Naive thymus-derived CD4-positive, alpha-beta T cell (primary cell): ENCODE results near the gene ZC3H10. TPM values are rescaled to one million over a fixed set of nuclear protein-coding genes. Genes with fewer than 3 reads are reported as not detected.

Experiments used
- ATAC-seq: fragments of 150-1000 bp; cut with Tn5 transposase; 2 replicates; pipeline ENCODE4 v1.10.0; 2021; ENCODE audit warnings: mild to moderate bottlenecking, moderate library complexity
- CTCF ChIA-PET: fragments of 350-600 bp; sonication (Branson Sonifier 250); formaldehyde crosslinking; loops from one replicate; lab custom pipeline; 2021; ENCODE audit warnings: antibody characterized with exemption; lab: Charles Lee
- POLR2A ChIA-PET: fragments of 350-600 bp; sonication (Branson Sonifier 250); formaldehyde crosslinking; loops from one replicate; lab custom pipeline; 2021; ENCODE audit warnings: antibody characterized with exemption, inconsistent platforms; lab: Charles Lee
- DNase-seq, 9 donors: peaks; one replicate each; pipeline versions ENCODE4 v3.0.0 to v3.0.0-alpha.2; 2020 to 2022; ENCODE audit warnings: mixed read lengths in 1 of 9
- H3K27ac ChIP-seq: one replicate; pipeline ENCODE4 v1.7.0; 2013; ENCODE audit warnings: mild to moderate bottlenecking, low read depth, low read length, moderate library complexity
- H3K27me3 ChIP-seq, 2 donors: one replicate each; pipeline ENCODE4 v1.7.0; 2013; ENCODE audit warnings: low read length in 2 of 2, mild to moderate bottlenecking in 2 of 2, moderate library complexity in 2 of 2; ENCODE audit not compliant: control insufficient read depth in 2 of 2, insufficient read depth in 2 of 2
- H3K36me3 ChIP-seq, 3 experiments: 1 replicate in 2 of 3; 2 replicates in 1 of 3; pipeline ENCODE4 v1.7.0; 2013; ENCODE audit warnings: low read length in 3 of 3, mild to moderate bottlenecking in 3 of 3, moderate library complexity in 1 of 3; ENCODE audit not compliant: insufficient read depth in 3 of 3, control insufficient read depth in 2 of 3
- H3K4me1 ChIP-seq, 2 donors: one replicate each; pipeline ENCODE4 v1.7.0; 2013; ENCODE audit warnings: low read length in 2 of 2, mild to moderate bottlenecking in 2 of 2, moderate library complexity in 1 of 2; ENCODE audit not compliant: control insufficient read depth in 2 of 2, insufficient read depth in 2 of 2
- H3K4me3 ChIP-seq: 2 replicates; pipeline ENCODE4 v1.7.0; 2013; ENCODE audit warnings: mild to moderate bottlenecking, low read length
- H3K9me3 ChIP-seq, 3 experiments: 1 replicate in 2 of 3; 2 replicates in 1 of 3; pipeline ENCODE4 v1.7.0; 2013; ENCODE audit warnings: low read length in 3 of 3; ENCODE audit not compliant: control insufficient read depth in 2 of 3
- H3K27ac Mint-ChIP-seq, 9 donors: one replicate each; pipeline ENCODE4 v1.8.0; 2020 to 2022; ENCODE audit warnings: mixed read lengths in 9 of 9, mild to moderate bottlenecking in 8 of 9, moderate library complexity in 5 of 9, inconsistent platforms in 2 of 9
- H3K27me3 Mint-ChIP-seq, 5 donors: one replicate each; pipeline ENCODE4 v1.8.0; 2021 to 2022; ENCODE audit warnings: mixed read lengths in 5 of 5, mild to moderate bottlenecking in 1 of 5
- H3K36me3 Mint-ChIP-seq, 5 donors: one replicate each; pipeline ENCODE4 v1.8.0; 2020 to 2022; ENCODE audit warnings: mixed read lengths in 5 of 5, mild to moderate bottlenecking in 3 of 5, inconsistent platforms in 1 of 5
- H3K4me1 Mint-ChIP-seq, 7 donors: one replicate each; pipeline ENCODE4 v1.8.0; 2020 to 2022; ENCODE audit warnings: mixed read lengths in 7 of 7, mild to moderate bottlenecking in 3 of 7, inconsistent platforms in 1 of 7
- H3K4me3 Mint-ChIP-seq, 10 donors: one replicate each; pipeline ENCODE4 v1.8.0; 2020 to 2022; ENCODE audit warnings: mild to moderate bottlenecking in 10 of 10, mixed read lengths in 10 of 10, moderate library complexity in 6 of 10, inconsistent platforms in 2 of 10
- H3K9me3 Mint-ChIP-seq, 11 donors: one replicate each; pipeline ENCODE4 v1.8.0; 2020 to 2022; ENCODE audit warnings: mixed read lengths in 11 of 11, mild to moderate bottlenecking in 4 of 11, inconsistent platforms in 1 of 11, moderate library complexity in 1 of 11
- intact Hi-C, 2 donors: fragments of 100-400 bp; cut with micrococcal nuclease; formaldehyde crosslinking; loops; one replicate each; pipeline ENCODE4 v1.15.1; 2023
- polyA plus RNA-seq, 2 donors: library from polyadenylated mRNA; unstranded; fragments of 300-500 nt; fragmentation: Illumina TruSeq; gene quantifications; one replicate each; pipeline ENCODE4 v1.2.3, GENCODE V29; 2021
- total RNA-seq, 6 experiments: library from RNA in 5 of 6; stranded (reverse) in 5 of 6; gene quantifications; 1 replicate in 5 of 6; 2 replicates in 1 of 6; pipeline ENCODE4 v1.2.3 and lab custom pipeline; 2021 to 2026

Gene ZC3H10
- total and polyA plus RNA-seq, 7 experiments from 2014 or later: 2.4 to 16.3 (median 8.5) TPM

DNA sequence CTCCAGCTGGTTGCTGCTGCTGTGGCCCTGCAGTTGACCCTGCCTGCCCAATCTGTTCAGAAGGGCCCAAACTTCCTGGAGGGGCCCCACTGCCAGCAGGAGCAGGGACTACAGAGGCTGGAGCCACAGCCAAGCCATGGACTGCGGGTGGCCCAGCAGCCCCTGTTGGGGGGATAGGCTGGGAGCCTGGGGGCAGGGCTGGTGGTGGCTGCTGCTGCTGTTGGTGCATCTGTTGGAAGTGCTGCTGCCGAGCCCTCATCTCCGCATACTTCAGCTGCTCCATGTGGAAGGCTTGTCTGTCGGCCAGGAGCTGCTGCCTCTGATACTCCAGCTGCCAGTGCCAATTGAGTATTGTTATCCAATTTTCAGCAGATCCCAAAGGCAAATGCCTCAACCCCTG, 47.3 kb downstream of the ZC3H10 start:
- DNase-seq: no peak
- Histone ChIP-seq H3K27me3 (no peaks in the 10 kb centered on the region), H3K27ac (no peak overlapping the region), H3K4me3 (no peak overlapping the region), H3K9me3 (no peaks in the 10 kb centered on the region), H3K4me1 (peaks cover 7 to 9% of the 10 kb centered on the region in 2 donors), H3K36me3 (peaks cover 27 to 98% (median 31%) of the 10 kb centered on the region in 3 experiments)
- H3K9me3 Mint-ChIP-seq: no peaks in the 10 kb centered on the region
- peaks cover 4 to 49% (median 22%) of the 10 kb centered on the region in 5 donors for H3K36me3 Mint-ChIP-seq
- no peaks in the 10 kb centered on the region for H3K27me3 Mint-ChIP-seq
- peak overlapping the region in 3 of 9 donors; percentile 62 to 65 (median 65) for H3K27ac Mint-ChIP-seq
- ChIA-PET POLR2A (interaction anchor here (0.7 to 12.7 kb wide), 5 partner anchors 10 to 47 kb away, joined by 3 to 161 read pairs (median 4); partner anchors contain the start of genes ESYT1, SMARCC2 and ZC3H10), CTCF (interaction anchor here (0.7 to 1.2 kb wide), 2 partner anchors 37 to 192 kb away, joined by 3 read pairs; partner anchors contain the start of genes ESYT1 and RAB5B)
- intact Hi-C loops: no loop called here
- no peak for ATAC-seq
- peaks cover 8 to 34% (median 23%) of the 10 kb centered on the region in 7 donors for H3K4me1 Mint-ChIP-seq
- no peak overlapping the region for H3K4me3 Mint-ChIP-seq

DNA sequence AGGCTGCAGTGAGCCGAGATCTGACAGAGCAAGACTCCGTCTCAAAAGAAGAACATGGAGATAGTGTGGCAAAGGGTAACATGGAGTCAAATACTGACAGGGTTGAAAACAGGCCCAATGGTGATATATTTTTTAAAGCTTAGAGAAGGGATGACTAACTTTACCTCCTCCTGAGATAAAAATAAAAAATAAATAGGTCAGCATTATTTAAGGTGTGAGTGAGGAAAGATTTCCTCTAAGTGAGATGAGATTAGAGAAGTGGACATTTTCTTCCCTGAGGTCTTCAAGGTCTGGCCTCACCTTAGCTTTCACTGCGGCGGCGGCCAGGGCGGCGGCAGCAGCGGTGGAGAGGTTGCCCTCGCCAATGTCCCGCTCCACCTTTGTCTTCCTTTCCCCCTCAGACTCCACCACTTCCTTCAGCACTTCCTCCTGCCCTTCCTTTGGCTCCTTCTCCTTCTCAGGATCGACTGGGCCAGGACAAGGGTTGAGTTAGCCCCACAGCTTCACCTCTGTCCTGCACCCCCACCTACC, 51.2 kb downstream of the ZC3H10 start:
- ChIA-PET CTCF (no interaction called here), POLR2A (interaction anchor here (1.0 to 1.3 kb wide), 2 partner anchors 8 to 19 kb away, joined by 5 to 6 read pairs; no protein-coding TSS in a partner anchor)
- Mint-ChIP-seq H3K4me3 (no peak overlapping the region), H3K9me3 (no peaks in the 10 kb centered on the region), H3K27ac (peak overlapping the region in 8 of 9 donors; percentile 6 to 88 (median 55)), H3K27me3 (no peaks in the 10 kb centered on the region), H3K4me1 (peaks cover 0 to 10% (median 0%) of the 10 kb centered on the region in 7 donors), H3K36me3 (peaks cover 11 to 55% (median 23%) of the 10 kb centered on the region in 5 donors)
- no peaks in the 10 kb centered on the region for H3K9me3 ChIP-seq
- no peak for DNase-seq
- ATAC-seq: no peak
- H3K4me1 ChIP-seq: no peaks in the 10 kb centered on the region
- H3K27ac ChIP-seq: no peak overlapping the region
- H3K27me3 ChIP-seq: no peaks in the 10 kb centered on the region
- no peak overlapping the region for H3K4me3 ChIP-seq
- intact Hi-C loops: no loop called here
- peaks cover 35 to 98% (median 44%) of the 10 kb centered on the region in 3 experiments for H3K36me3 ChIP-seq

DNA sequence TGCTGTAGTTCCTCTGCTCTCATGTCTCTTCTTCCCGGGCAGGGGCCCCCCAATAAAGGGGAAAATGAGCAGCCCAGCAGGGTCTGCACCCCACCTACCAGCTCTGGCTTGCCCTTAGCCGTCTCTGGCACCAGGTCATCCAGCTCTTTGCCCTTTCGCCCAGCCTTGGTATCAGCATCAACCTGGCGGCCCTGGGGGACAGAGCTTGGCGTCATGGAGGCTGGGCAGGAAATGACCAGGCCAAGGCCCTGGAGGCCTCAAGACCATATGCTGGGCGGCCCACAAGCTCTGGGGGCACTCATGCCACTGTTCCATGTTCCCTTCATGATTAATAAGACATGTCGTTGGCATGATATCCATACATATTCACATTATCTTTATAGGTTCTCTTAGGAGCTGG, 54.8 kb downstream of the ZC3H10 start:
- peaks cover 0 to 6% (median 0%) of the 10 kb centered on the region in 7 donors for H3K4me1 Mint-ChIP-seq
- no peak for DNase-seq
- ChIA-PET CTCF (no interaction called here), POLR2A (interaction anchor here (0.5 to 2.5 kb wide), 6 partner anchors 8 to 911 kb away, joined by 3 to 7 read pairs (median 3); no protein-coding TSS in a partner anchor)
- H3K27me3 ChIP-seq: no peaks in the 10 kb centered on the region
- H3K27ac Mint-ChIP-seq: peak overlapping the region in 1 of 9 donors; percentile 44
- no peaks in the 10 kb centered on the region for H3K9me3 ChIP-seq
- no peaks in the 10 kb centered on the region for H3K4me1 ChIP-seq
- peaks cover 37 to 88% (median 60%) of the 10 kb centered on the region in 3 experiments for H3K36me3 ChIP-seq
- intact Hi-C loops: no loop called here
- H3K4me3 Mint-ChIP-seq: no peak overlapping the region
- ATAC-seq: no peak
- H3K27ac ChIP-seq: no peak overlapping the region
- no peaks in the 10 kb centered on the region for H3K27me3 Mint-ChIP-seq
- H3K9me3 Mint-ChIP-seq: no peaks in the 10 kb centered on the region
- H3K4me3 ChIP-seq: no peak overlapping the region
- H3K36me3 Mint-ChIP-seq: peaks cover 19 to 54% (median 23%) of the 10 kb centered on the region in 5 donors

Other genes starting within 250 kb of the ZC3H10 start
- 10 to 100 TPM; 18.5 to 46.9 (median 35.0) TPM for gene PYM1, start 190.4 kb upstream of the ZC3H10 start, total RNA-seq
- gene PYM1, start 190.4 kb upstream of the ZC3H10 start, polyA plus RNA-seq: 10 to 100 TPM; 62.1 to 70.7 TPM
- gene DGKA, start 187.1 kb upstream of the ZC3H10 start, total RNA-seq: 1,000 to 10,000 TPM in 3 of 5 experiments, 100 to 1,000 TPM in 2; 705 to 1,507 (median 1,164) TPM
- 100 to 1,000 TPM; 259 to 557 TPM for gene DGKA, start 187.1 kb upstream of the ZC3H10 start, polyA plus RNA-seq
- gene PMEL, start 152.2 kb upstream of the ZC3H10 start, total RNA-seq: not detected
- gene PMEL, start 152.2 kb upstream of the ZC3H10 start, polyA plus RNA-seq: under 1 TPM; 0.09 to 0.57 TPM
- gene CDK2, start 151.4 kb upstream of the ZC3H10 start, total RNA-seq: 10 to 100 TPM; 19.0 to 77.2 (median 24.1) TPM
- 1 to 10 TPM; 7.0 to 9.6 TPM for gene CDK2, start 151.4 kb upstream of the ZC3H10 start, polyA plus RNA-seq
- gene RAB5B, start 144.2 kb upstream of the ZC3H10 start, total RNA-seq: 100 to 1,000 TPM in 1 of 5 experiments, 10 to 100 TPM in 4; 45.2 to 109 (median 62.7) TPM
- gene RAB5B, start 144.2 kb upstream of the ZC3H10 start, polyA plus RNA-seq: 10 to 100 TPM; 69.6 to 86.7 TPM
- gene SUOX, start 121.0 kb upstream of the ZC3H10 start, total RNA-seq: 10 to 100 TPM in 1 of 5 experiments, 1 to 10 TPM in 4; 1.9 to 10.4 (median 7.1) TPM
- gene SUOX, start 121.0 kb upstream of the ZC3H10 start, polyA plus RNA-seq: under 1 TPM; 0.14 to 0.21 TPM
- gene IKZF4, start 97.2 kb upstream of the ZC3H10 start, total RNA-seq: 10 to 100 TPM in 1 of 5 experiments, 1 to 10 TPM in 4; 3.6 to 37.8 (median 5.3) TPM
- gene IKZF4, start 97.2 kb upstream of the ZC3H10 start, polyA plus RNA-seq: 1 to 10 TPM in 1 of 2 donors, under 1 TPM in 1; 0.54 to 2.0 TPM
- gene RPS26, start 76.3 kb upstream of the ZC3H10 start, total RNA-seq: 10 to 100 TPM; 40.8 to 64.5 (median 46.4) TPM
- 100 to 1,000 TPM; 578 to 717 TPM for gene RPS26, start 76.3 kb upstream of the ZC3H10 start, polyA plus RNA-seq
- gene ERBB3, start 38.1 kb upstream of the ZC3H10 start, total RNA-seq: 1 to 10 TPM; 1.0 to 6.4 (median 1.9) TPM
- under 1 TPM; 0.22 to 0.51 TPM for gene ERBB3, start 38.1 kb upstream of the ZC3H10 start, polyA plus RNA-seq
- 100 to 1,000 TPM in 3 of 5 experiments, 10 to 100 TPM in 2; 61.7 to 254 (median 109) TPM for gene PA2G4, start 13.7 kb upstream of the ZC3H10 start, total RNA-seq
- 100 to 1,000 TPM; 216 to 218 TPM for gene PA2G4, start 13.7 kb upstream of the ZC3H10 start, polyA plus RNA-seq
- 1,000 to 10,000 TPM; 3,787 to 6,048 (median 5,952) TPM for gene RPL41, start 1.6 kb upstream of the ZC3H10 start, total RNA-seq
- over 10,000 TPM in 1 of 2 donors, 1,000 to 10,000 TPM in 1; 6,745 to 10,251 TPM for gene RPL41, start 1.6 kb upstream of the ZC3H10 start, polyA plus RNA-seq
- 100 to 1,000 TPM; 121 to 300 (median 221) TPM for gene ESYT1, start 10.0 kb downstream of the ZC3H10 start, total RNA-seq
- gene ESYT1, start 10.0 kb downstream of the ZC3H10 start, polyA plus RNA-seq: 100 to 1,000 TPM; 282 to 353 TPM
- 10 to 100 TPM in 2 of 5 experiments, 1 to 10 TPM in 3; 3.7 to 60.3 (median 8.9) TPM for gene MYL6B, start 34.3 kb downstream of the ZC3H10 start, total RNA-seq
- gene MYL6B, start 34.3 kb downstream of the ZC3H10 start, polyA plus RNA-seq: 1 to 10 TPM; 5.6 to 6.7 TPM
- gene MYL6, start 40.1 kb downstream of the ZC3H10 start, total RNA-seq: 1,000 to 10,000 TPM in 1 of 5 experiments, 100 to 1,000 TPM in 4; 428 to 1,509 (median 467) TPM
- gene MYL6, start 40.1 kb downstream of the ZC3H10 start, polyA plus RNA-seq: 1,000 to 10,000 TPM; 1,845 to 2,144 TPM
- gene SMARCC2, start 71.2 kb downstream of the ZC3H10 start, total RNA-seq: 100 to 1,000 TPM; 118 to 187 (median 149) TPM
- gene SMARCC2, start 71.2 kb downstream of the ZC3H10 start, polyA plus RNA-seq: 10 to 100 TPM; 64.6 to 88.9 TPM
- 10 to 100 TPM; 31.4 to 44.9 (median 43.1) TPM for gene RNF41, start 103.7 kb downstream of the ZC3H10 start, total RNA-seq
- 10 to 100 TPM; 29.4 to 45.8 TPM for gene RNF41, start 103.7 kb downstream of the ZC3H10 start, polyA plus RNA-seq
- 10 to 100 TPM in 3 of 5 experiments, 1 to 10 TPM in 2; 9.2 to 61.2 (median 11.8) TPM for gene NABP2, start 106.1 kb downstream of the ZC3H10 start, total RNA-seq
- gene NABP2, start 106.1 kb downstream of the ZC3H10 start, polyA plus RNA-seq: 1 to 10 TPM; 1.0 to 1.6 TPM
- 1 to 10 TPM in 1 of 5 experiments, under 1 TPM in 2, not detected in 2; 0.43 to 1.2 (median 0.77) TPM for gene SLC39A5, start 111.8 kb downstream of the ZC3H10 start, total RNA-seq
- gene SLC39A5, start 111.8 kb downstream of the ZC3H10 start, polyA plus RNA-seq: not detected
- 10 to 100 TPM; 26.9 to 64.4 (median 40.7) TPM for gene ANKRD52, start 140.1 kb downstream of the ZC3H10 start, total RNA-seq
- 1 to 10 TPM; 5.1 to 8.2 TPM for gene ANKRD52, start 140.1 kb downstream of the ZC3H10 start, polyA plus RNA-seq
- gene COQ10A, start 148.7 kb downstream of the ZC3H10 start, total RNA-seq: 10 to 100 TPM; 22.5 to 39.4 (median 31.5) TPM
- 10 to 100 TPM in 1 of 2 donors, 1 to 10 TPM in 1; 9.7 to 11.5 TPM for gene COQ10A, start 148.7 kb downstream of the ZC3H10 start, polyA plus RNA-seq
- gene CS, start 182.1 kb downstream of the ZC3H10 start, total RNA-seq: 100 to 1,000 TPM; 126 to 241 (median 167) TPM
- 10 to 100 TPM; 57.6 to 79.9 TPM for gene CS, start 182.1 kb downstream of the ZC3H10 start, polyA plus RNA-seq
- gene CNPY2, start 197.7 kb downstream of the ZC3H10 start, total RNA-seq: 100 to 1,000 TPM in 1 of 5 experiments, 10 to 100 TPM in 4; 48.4 to 134 (median 87.6) TPM
- 100 to 1,000 TPM; 183 to 184 TPM for gene CNPY2, start 197.7 kb downstream of the ZC3H10 start, polyA plus RNA-seq
- 100 to 1,000 TPM in 4 of 5 experiments, 10 to 100 TPM in 1; 65.8 to 279 (median 144) TPM for gene PAN2, start 215.7 kb downstream of the ZC3H10 start, total RNA-seq
- gene PAN2, start 215.7 kb downstream of the ZC3H10 start, polyA plus RNA-seq: 10 to 100 TPM; 11.4 to 13.9 TPM
- 10 to 100 TPM; 14.4 to 42.0 (median 20.1) TPM for gene IL23A, start 220.6 kb downstream of the ZC3H10 start, total RNA-seq
- 10 to 100 TPM; 14.8 to 25.2 TPM for gene IL23A, start 220.6 kb downstream of the ZC3H10 start, polyA plus RNA-seq
- 100 to 1,000 TPM; 119 to 291 (median 182) TPM for gene STAT2, start 241.8 kb downstream of the ZC3H10 start, total RNA-seq
- 10 to 100 TPM; 64.1 to 80.3 TPM for gene STAT2, start 241.8 kb downstream of the ZC3H10 start, polyA plus RNA-seq
- not detected for gene APOF, start 244.6 kb downstream of the ZC3H10 start, total RNA-seq
- under 1 TPM in 1 of 2 donors, not detected in 1; 0.12 TPM for gene APOF, start 244.6 kb downstream of the ZC3H10 start, polyA plus RNA-seq